ENCODE measurements around the gene ZMIZ2.

- TF ChIP-seq MYNN (tag by site-specific recombination; IDR thresholded peaks at IDR 0.05; ENCODE audit: borderline replicate concordance) (no peak), CTCF (tag by site-specific recombination; IDR thresholded peaks at IDR 0.05) (no peak), ZNF513 (tag by site-specific recombination; IDR thresholded peaks at IDR 0.05) (no peak), ZNF580 (tag by site-specific recombination; IDR thresholded peaks at IDR 0.05) (no peak), YY1 (tag by site-specific recombination; IDR thresholded peaks at IDR 0.05) (no peak), ZNF423 (tag by site-specific recombination; IDR thresholded peaks at IDR 0.05) (no peak), ZNF112 (tag by site-specific recombination; IDR thresholded peaks at IDR 0.05) (no peak), GLI4 (tag by site-specific recombination; IDR thresholded peaks at IDR 0.05) (no peak), ELK4 (IDR thresholded peaks at IDR 0.05; ENCODE audit: borderline replicate concordance, low read depth, low read length) (no peak)
These were observed 6.4 kb downstream of the ZMIZ2 start for GRCh38 chr7:44754802-44755697.
